Globus pallidus (tissue), 1 donor: ENCODE measurements around the gene USH1G.

Experiments used
- DNase-seq: peaks from one replicate; pipeline ENCODE4 v3.0.0-alpha.2; 2015; ENCODE audit warnings: low spot score

USH1G gene

DNA sequence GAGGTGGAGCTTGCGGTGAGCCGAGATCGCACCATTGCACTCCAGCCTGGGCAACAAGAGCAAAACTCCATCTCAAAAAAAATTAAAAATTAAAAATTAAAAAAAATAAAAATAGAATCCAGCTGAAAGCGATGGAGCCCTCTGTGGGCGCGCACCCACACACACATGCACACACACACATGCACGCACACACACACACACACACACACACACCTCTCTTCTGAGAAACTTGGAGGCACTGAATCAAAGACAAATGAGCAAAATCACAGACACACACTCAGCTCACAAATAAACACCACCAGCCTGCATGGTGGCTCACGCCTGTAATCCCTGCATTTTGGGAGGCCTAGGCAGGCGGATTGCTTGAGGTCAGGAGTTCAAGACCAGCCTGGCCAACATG, 20.0 kb downstream of the USH1G start:
- no peak for DNase-seq

DNA sequence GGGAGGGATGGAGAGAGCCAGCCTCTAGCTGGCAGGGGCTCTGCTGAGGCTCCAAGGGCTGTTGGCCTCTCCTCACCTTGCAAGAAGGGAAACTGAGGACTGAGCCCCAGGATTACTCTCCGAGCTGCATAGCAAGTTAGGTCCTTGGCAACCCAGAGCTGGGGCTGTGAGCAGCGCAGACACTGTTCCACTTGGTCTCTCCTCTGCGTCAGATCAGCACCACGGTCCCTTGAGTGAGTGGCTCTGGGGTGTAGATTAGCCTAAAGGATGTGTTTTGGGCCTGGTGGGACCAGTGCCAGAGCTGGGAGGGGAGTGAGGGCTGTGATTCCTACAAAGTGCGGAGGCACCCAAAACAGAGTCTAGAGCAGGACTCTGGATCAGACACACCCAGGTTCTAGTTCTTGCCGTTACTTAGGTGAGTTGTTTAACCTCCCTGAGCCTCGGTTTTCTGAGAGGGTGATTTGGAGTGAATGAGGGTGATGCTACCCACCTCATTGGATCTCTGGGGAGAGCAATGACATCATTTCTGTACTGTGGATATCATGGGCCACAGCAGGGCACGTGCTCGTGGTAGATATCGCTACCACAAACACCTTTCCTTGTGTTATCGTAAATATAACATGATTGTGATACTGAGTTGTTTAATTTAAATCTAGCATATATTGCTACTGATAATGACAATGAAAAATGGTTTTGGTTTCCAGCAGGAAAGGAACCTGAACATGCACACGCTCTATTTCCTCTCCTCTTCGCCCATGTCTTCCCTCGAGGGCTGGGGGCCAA, 21.5 kb downstream of the USH1G start:
- no peak for DNase-seq

DNA sequence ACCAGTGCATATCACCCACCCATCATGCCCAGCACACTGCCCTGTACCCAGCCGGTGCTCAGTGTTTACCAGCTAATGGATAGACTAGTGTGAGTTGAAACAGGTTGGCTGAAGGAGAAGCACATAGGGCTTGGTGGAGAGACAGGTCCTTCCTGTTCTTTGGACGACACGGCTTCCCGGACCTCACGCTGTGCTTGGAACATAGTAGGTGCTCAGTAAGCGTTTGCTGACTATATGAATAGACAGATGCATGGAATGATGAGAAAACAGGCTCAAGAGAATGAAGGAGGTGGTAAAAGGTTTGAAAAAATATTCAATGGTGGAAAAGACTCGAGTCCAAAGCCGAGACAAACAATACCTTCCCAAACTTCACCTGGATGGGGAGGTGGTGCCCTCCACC, 22.8 kb downstream of the USH1G start:
- DNase-seq, result no peak

DNA sequence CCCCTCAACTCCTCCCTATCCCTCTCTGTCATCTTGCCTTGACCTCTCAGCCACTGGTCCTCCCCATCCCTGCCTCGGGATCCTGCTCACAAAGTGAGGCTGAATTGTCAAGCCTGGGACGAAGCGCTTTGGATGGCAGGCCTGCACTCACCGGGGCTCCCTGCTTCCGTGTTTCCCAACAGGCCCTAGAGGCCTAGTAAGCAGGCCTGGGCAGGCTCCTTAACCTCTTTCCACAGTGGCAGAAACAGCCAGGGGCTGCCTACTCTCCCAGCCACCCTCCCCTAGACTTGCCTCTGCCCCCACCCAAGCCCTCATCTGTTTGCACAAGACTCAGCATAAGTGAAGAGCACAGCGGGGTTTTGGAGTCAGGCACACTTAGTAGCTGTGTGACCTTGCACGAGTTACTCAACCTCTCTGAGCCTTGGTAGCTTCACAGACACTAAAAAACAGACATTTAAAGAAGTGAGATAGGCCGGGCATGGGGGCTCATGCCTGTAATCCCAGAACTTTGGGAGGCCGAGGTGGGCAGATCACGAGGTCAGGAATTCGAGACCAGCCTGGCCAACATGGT, 24.6 kb downstream of the USH1G start:
- no peak for DNase-seq

DNA sequence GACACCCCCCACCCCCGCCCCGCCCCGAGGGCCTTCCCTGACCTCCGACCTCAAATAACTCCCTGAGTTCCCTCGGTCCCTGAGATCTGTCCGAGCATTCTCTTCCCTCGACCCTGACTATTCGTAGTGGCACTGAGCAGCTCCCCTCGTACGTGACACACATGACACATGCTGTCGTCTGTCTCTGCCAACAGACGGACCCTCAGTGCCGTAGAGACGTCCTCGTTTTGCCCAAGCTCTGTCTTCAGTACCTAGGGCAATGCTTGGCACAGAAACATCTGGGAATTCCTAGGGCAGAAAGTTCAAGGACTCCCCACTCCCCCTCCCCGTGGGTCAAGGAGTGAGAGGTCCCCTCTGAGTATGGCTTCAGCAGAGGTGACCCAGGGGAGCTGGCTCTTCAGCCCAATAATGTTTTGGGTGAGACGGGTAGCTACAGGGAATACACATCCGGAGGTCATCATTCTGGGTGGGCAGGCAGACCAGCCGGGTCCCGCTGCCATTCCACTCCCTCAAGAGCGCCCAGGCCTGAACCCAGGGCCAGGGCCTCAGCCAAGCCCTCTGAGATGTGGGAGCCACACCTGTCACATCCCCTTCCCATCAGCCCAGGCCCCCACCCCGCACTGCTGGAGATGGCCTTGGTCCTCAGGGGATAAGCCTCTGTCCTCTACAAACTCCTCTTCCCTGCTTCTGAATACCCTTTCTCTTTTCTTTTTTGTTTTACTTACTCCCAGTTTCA, 29.0 kb downstream of the USH1G start:
- no peak for DNase-seq

DNA sequence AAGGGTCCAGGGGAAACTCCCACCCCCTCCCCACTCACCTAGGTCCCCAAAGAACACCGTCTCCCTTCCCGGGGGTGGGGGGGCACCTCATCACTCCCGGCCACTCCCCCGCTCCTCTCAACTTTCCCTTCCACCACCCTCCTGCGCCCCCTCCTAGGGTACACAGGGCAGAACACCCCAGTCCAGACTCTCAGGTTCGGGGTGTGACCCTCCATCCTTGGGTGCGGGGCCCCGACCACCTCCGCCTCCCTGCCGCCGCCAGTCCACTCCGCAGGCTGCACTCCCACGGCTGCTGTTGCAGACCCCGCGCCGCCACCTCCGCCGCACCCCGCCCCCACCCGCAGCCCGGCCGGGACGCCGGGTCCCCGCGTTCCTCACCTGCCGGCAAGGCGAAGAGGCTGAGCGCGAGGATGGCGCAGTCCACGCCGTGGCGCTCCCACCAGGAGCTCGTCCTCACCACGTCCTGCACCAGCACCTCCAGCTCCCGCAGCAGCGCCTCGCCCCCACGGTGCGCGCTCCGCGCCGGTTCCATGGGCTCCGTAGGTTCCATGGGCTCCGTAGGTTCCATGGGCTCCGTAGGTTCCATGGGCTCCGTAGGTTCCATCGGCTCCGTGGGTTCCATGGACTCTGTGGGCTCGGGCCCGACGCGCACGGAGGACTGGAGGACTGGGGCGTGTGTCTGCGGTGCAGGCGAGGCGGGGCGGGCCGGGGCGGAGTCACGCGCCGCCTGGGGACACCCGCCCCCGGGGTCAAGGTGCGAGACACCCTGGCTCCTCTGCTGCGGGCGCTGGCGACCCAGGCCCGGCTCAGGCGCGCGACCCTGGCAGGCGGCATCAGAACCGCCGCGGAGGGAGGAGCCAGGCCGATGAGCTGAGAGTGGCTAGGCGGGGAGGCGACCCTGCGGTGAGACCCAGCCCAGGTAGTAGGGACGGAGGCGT, 29.8 kb downstream of the USH1G start, which contains the start of gene FADS6:
Gene FADS6, minus strand, starts transcription at position 660 of the 938 bp plus-strand sequence. Its CDS starts 38 bp downstream, at position 622.
- no peak for DNase-seq

DNA sequence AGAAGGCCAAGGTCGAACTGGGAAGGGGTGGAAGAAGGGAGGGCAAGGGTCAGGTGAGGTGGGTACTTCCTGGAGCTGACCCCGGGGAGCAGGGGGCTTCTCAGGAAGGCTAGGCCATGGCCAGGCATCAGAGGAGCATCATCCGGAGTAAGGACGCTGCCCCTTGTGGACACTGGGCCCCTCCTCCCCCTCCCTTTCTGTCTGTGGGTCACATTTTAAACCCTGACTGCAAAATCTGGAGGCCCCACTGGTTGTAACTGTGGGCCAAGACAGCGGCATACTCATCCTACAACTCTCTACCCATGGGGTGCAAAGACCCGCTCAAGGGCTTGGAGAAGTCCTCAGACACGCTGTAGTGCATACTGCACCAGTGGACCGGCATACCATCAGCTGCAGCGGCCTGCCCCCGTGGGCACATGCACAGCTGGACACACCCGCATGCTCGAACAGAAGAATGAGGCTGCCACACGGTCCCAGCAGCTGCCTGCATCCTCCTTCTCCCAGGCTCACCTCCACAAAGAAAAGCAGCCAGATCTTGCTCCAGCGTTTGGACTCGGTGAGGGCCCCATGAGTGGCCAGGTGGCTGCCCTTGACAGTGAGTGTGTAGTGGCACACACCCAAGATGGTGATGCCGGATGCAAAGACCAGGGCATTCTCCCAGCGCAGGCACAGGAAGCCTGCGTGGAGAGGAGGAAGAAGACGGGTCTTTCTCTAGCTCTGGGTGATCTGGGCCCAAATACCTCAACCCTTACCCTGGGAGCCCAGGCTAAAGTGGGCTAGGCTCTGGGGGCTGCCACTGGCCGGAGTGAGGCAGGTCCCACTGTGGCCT, 30.8 kb downstream of the USH1G start:
- DNase-seq, result no peak

DNA sequence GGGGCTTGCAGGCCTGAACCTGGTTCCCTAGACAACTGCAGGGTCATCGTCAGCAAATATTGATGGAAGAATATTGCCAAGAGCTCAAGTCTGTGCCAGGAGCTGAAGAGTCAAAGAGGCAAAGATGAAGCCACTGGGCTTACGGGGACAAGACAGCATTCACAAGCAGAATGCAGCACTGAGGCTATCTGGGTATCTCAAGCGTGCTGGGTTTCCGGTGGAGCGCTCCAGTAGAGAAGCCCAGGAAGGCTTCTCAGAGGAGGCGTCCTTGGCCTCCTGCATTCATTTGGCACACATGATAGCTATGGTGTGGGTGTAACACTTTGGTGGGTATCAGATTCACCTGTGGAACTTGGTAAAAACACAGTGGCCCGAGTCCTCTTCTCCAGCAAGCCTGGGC, 32.5 kb downstream of the USH1G start:
- DNase-seq, result no peak

DNA sequence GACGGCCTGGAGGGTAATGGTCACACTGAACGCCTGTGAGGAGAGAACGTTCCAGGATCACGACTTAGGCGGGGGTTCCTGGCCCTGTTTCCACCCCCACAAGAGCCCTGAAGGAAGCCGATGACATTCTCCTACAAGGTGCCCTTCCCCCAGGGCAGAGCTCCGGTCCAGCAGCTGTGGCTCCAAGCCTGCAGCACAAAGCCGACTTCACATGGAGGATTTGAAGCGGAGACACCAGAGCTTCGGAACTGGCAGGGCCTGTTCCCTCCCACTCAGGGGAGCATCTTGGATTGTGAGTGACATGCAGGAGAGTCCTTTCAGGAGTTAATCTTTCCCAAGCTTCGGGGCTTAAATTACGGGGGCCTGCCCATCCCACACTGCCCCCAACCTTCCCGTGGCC, 34.6 kb downstream of the USH1G start:
- DNase-seq, result no peak

DNA sequence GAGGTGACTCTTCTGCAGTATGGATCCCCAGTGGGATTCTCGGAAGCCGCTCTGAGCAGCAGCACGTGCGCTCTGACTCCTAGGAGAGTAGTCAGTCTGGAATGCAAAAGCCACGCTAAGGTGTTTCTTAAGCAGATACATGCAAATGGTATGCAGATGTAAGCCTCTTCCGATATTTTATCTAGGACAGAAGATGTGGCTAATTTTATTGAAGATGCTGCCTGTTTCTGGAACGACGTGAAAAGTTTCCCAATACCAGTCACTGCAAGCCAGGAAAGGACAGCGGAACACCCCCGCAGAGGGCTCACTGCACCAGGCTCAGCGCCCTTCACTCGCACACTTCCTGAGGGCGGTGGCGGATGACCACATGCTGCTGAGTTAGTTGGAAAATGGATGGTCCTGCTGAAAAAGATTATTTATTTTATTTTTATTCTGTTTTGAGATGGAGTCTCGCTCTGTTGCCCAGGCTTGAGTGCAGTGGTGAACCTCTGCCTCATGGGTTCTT, 39.8 kb downstream of the USH1G start:
- DNase-seq, result no peak

DNA sequence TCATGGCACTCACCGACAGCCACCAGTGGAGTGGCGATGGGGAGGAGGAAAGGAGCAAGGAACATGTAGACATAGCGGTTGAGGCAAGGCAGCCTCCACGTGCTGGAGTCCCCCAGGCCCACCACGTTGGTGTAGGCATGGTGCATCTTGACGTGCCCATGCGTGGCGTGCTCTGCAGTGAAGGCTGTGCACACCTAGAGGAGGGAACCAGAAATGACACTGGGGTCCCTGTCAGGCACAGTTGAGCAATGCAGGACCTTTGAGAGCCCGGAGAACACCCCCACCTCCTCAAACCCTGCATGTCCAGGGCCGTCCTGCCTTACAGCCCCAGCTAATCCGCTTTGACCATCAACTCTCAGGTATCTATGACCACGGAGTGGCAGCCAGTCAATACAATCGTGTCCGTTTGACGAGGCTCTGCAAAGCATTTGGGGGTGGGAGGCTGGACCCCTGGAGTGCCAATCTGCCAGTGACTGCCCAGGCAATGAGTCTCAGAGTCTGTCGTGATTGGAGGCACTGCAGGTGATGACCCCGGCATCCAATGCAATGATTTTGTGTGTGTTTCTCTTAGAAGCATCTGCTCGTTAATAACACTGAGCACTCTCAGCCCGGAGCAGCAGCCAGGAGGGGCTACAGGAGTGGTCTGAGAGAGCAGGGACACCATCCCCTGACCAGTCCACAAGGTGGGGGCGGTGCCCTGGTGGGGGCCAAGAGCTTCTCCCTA, 40.4 kb downstream of the USH1G start:
- no peak for DNase-seq

DNA sequence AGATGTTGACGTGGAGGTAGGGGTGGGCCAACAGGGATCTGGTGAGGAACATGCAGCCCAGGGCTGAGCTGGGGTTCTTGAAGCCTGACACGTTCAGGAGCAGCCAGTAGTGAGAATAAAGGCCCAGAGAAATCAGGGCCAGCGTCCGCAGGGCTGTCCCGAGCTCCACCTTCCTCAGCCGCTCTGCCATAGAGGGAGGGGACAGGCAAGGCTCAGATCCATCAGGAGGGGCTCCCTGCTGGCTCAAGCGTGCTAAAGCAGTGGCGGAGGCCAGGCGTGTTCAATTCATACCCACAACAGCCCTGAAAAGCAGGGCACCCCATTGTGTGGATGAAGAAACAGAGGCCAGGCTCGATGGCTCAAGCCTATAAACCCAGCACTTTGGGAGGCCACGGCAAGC, 42.0 kb downstream of the USH1G start:
- DNase-seq, result no peak

DNA sequence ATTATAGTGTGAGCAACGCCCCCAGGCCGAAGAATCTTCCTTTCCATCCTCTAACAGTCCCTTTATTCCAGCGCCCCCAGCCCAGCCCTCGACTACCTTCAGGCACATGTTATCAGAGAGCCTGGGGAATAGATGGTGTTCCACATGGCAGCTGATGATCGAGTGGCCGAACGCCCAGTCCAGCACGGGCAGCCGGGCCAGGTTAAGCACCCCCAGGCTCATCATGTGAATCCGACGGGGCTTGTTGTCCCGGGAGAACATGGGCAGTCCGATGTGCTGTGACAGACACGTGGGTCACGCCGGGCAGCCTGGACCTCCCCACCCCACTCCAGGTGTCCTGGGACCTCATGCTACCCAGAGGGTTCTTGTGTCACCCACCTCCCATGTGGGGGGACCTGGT, 43.7 kb downstream of the USH1G start:
- no peak for DNase-seq

DNA sequence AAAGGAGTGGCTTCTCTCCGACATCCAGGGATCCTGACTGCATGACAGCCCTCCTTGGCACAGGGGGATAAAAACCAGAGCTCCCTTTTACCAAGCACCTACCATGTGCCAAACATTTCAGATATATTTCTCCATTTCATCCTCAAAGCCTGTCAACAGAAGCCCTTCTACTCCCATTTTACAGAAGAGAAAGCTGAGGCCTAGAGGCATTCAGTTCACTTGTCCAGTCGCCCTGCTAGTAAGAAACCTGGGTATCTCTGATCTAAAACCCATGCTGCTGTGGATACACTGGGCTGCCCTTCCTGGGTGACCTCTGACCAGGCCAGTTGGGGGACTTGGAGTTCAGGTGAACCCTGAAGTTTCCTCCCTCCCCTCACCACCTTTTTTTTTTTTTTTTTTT, 44.4 kb downstream of the USH1G start:
- no peak for DNase-seq

DNA sequence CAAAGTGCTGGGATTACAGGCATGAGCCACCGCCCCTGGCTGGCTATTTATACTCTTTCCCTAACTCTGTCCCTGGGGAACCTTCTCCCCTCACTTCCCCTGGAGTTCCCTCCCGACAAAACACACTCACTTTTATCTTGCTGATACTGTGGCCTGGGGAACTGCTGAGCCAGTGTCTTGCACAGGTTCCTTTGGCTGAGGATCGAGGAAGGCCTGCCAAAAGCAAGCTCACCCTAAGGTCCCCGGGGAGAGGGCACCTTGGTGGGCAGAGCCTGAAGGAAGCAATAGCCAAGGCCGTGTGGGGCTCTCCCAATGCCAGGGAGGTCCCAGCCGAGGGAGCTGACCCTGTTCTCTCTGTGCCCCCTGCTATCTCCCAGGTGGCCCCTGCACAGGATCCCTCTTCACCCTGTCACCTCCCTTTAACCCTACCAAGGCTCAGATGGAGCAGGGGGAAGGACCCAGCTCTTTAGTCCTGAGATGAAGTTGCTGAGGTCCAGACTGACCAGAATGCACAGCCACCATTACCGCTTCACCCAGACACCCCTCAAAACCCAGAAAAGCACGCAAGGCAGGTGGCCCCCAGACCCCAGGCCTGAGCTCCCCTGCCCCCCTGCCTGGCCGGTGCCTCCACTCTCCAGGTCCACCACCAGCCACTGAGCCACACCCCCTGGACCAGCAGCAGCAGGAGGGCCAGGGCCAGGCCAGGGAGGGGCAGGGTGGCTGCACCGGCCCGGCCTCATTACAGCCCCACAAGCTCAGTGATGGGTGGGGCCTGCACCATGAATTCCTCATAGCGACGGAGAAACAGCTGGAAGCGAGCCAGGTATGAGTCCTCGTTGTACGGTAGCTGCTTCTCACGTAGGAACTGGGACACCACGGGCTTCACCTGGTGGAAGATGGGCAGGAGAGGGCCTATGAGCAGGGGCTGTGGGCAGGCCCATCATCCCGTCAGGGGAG, 45.2 kb downstream of the USH1G start:
- DNase-seq, result no peak

DNA sequence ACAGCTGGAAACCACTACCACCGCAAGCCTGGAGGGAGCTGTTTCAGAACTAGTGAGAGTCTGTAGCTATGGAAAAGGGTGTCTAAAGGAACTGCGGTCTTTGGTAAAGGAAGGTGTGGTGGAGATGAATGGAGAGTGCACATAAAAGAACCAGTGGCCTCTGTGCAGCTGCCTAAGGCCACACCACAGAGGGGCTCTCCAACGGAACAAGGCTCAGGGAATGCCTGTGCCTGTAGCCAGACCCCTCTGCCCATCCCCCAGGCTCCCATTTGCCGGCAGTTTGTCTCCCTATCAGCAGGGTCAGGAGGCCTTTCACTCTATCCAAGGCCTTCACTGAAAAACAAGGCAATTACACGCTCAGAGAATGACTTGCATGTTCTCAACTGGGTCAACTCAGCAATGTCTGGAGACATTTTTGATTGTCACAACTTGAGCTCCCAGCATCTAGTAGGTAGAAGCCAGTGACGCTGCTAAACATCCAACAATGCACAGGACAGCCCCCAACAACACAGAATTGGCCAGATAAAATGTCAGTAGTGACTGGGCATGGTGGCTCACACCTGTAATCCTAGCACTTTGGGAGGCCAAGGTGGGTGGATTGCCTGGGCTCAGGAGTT, 47.0 kb downstream of the USH1G start:
- no peak for DNase-seq

DNA sequence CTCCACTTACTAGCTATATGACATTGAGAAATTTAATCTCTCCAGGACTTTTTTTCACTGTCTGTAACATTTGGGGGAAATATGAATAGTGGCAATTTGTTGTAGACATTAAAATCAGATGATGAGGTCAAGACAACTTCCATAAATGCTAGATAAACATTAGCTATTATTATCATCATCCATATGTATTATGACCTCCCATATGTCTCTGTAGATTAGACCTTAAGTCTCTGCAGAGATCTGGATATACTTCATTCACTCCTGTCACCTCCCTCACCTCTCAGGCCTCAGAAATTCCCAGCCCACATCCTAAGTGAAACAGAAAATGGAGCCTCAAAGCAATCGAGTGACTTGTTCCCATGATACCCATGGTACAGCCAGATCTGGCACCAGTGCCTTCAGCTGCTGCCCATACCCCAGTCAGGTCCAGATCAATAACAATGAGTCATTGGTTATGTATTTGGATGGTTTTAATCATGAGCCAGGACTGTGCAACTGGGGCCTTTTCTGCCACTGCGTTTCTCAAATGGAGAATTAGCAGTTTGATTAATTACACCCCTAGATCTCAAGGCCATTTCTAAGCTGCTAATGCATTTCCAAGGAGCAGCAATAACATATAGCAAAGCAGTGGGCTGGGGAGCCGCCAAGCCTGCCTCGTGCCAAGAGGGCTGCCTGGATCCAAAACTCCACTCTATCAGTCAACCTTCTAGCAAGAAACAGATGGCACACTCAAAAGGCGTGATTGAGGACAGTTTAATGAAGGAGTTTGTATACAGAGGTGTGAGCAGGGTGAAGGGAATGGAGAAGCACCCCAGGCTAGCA, 47.7 kb downstream of the USH1G start:
- DNase-seq, result no peak

DNA sequence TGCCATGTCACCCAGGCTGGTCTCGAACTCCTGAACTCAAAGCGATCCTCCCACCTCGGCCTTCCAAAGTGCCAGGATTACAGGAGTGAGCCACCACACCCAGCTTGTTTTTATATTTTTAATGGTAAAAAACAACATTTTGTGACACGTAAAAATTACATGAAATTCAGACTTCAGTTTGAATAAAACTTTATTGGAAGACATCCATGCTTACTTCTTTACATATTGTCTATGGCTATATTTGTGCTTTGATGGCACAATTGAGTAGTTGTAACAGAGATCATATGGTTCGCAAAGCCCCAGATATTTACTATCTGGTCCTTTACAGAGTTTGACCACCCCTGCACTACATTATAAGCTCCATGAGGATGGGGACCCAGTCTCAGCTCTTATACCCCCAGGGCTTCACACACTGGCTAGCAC, 48.4 kb downstream of the USH1G start:
- DNase-seq, result no peak
